Astrocyte (in vitro differentiated cells and primary cell): ENCODE measurements around the gene RALGDS.

Experiments used
- EZH2 ChIP-seq: IDR thresholded peaks from 2 replicates; pipeline ENCODE4 v1.6.1; 2012; ENCODE audit warnings: mild to moderate bottlenecking, low read length, inconsistent platforms; ENCODE audit not compliant: insufficient read depth
- TF ChIP-seq, protein P1 (sequence below): IDR thresholded peaks from 2 replicates; pipeline ENCODE4 v1.5.1; 2011; ENCODE audit warnings: low read depth, mild to moderate bottlenecking, inconsistent platforms, low read length, moderate library complexity; ENCODE audit not compliant: insufficient read depth

DNA sequence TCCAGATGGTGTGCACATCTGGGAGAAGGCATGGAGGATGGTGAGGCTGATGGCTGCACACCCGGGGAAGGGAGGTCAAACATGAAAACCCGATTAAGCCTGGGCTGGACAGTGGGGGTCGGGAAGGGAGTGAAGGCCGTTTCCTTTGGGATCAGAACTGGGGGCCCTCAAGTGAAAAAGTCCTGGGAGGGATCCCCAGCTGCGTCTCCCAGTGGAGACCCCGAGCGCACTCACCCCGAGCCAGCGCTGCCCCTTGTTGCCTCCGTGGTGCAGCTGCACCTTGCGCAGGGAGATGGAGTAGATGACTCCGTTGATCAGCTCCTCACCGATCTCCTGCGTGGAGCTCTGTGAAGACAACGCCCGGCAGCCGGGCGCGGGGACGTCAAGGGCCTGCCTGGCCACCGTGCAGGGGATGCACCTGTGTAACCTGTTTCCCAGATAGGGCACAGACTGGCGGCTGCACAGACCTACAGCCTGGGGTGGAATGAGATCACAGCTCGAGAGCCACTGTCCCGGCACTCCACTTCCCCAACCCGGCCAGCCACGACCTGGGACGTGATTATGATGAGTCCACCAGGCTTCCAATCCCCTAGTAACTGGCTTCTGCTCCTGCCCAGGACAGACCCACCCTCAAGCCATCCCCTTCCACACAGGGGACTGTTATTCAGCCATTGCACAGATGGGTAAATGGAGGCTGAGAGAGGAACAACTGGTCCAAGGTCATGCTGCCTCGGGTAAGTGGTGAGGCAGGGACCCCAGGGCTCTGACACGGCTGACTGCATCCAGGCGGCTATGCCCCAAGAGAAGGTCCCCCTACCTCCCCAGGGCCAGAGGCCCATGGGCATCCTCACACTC is 9.0 kb downstream of the RALGDS start:
- TF ChIP-seq, protein P1, sequence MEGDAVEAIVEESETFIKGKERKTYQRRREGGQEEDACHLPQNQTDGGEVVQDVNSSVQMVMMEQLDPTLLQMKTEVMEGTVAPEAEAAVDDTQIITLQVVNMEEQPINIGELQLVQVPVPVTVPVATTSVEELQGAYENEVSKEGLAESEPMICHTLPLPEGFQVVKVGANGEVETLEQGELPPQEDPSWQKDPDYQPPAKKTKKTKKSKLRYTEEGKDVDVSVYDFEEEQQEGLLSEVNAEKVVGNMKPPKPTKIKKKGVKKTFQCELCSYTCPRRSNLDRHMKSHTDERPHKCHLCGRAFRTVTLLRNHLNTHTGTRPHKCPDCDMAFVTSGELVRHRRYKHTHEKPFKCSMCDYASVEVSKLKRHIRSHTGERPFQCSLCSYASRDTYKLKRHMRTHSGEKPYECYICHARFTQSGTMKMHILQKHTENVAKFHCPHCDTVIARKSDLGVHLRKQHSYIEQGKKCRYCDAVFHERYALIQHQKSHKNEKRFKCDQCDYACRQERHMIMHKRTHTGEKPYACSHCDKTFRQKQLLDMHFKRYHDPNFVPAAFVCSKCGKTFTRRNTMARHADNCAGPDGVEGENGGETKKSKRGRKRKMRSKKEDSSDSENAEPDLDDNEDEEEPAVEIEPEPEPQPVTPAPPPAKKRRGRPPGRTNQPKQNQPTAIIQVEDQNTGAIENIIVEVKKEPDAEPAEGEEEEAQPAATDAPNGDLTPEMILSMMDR, result no peak
- no peak for TF ChIP-seq EZH2
